ENCODE measurements around the gene ZIK1.

DNA sequence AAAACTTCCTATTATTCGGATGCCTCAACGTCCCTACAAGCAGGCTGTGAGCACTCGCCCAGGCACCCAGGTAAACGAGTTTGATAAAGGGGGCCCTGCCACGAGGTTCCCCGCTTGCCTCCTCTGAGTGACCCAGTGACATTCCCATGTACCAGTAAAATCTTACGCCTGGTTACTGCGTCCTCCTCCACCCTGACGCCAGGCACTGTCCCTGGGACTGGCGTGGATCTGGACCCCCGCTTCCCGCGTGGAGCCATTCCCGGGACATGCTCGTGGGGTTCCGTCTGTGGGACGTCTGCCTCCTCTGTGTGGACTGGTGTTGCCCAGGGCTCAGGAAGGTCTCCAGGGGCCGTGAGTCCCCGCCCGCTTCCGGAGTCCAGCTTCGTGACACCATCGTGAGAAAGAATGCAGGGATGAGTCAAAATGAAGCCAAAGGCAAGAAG, 23.9 kb upstream of the ZIK1 start:
- TF ChIP-seq, protein P1, sequence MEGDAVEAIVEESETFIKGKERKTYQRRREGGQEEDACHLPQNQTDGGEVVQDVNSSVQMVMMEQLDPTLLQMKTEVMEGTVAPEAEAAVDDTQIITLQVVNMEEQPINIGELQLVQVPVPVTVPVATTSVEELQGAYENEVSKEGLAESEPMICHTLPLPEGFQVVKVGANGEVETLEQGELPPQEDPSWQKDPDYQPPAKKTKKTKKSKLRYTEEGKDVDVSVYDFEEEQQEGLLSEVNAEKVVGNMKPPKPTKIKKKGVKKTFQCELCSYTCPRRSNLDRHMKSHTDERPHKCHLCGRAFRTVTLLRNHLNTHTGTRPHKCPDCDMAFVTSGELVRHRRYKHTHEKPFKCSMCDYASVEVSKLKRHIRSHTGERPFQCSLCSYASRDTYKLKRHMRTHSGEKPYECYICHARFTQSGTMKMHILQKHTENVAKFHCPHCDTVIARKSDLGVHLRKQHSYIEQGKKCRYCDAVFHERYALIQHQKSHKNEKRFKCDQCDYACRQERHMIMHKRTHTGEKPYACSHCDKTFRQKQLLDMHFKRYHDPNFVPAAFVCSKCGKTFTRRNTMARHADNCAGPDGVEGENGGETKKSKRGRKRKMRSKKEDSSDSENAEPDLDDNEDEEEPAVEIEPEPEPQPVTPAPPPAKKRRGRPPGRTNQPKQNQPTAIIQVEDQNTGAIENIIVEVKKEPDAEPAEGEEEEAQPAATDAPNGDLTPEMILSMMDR (conservative IDR thresholded peaks at IDR 0.05 in 1 of 2, IDR thresholded peaks at IDR 0.05 in 1 of 2; ENCODE audit: extremely low read depth in 1 of 2, insufficient read depth in 1 of 2, low read depth in 1 of 2, low read length in 2 of 2): no peak
- no peak for TF ChIP-seq EZH2 (IDR thresholded peaks at IDR 0.05; ENCODE audit: borderline replicate concordance, low read length)

All from mammary epithelial cell (primary cell).